SK-N-SH treated with all-trans-retinoic acid at 6 μM for 48 hours (cell line): Measurements from ENCODE around the gene SNRK.

Experiments used
- ATAC-seq: fragments of 200-7000 bp; cut with Tn5 transposase; 3 replicates; pipeline ENCODE4 v1.9.1; 2020; ENCODE audit warnings: mild to moderate bottlenecking, moderate library complexity
- ARNTL ChIP-seq: fragments of 450-650 bp; formaldehyde crosslinking; IDR thresholded peaks from 2 replicates; pipeline ENCODE4 v1.5.0; 2020; ENCODE audit warnings: low read depth, mild to moderate bottlenecking, moderate library complexity, borderline replicate concordance
- BACH2 ChIP-seq: fragments of 250-450 bp; sonication (Bioruptor Pico); IDR thresholded peaks from 2 replicates; pipeline ENCODE4 v1.9.0; 2021; ENCODE audit warnings: mild to moderate bottlenecking, borderline replicate concordance
- CSDC2 ChIP-seq: fragments of 250-450 bp; sonication (Bioruptor Pico); IDR thresholded peaks from 2 replicates; pipeline ENCODE4 v1.5.0; 2020; ENCODE audit warnings: mild to moderate bottlenecking, moderate library complexity
- CSRNP3 ChIP-seq: fragments of 250-450 bp; sonication (Bioruptor Pico); IDR thresholded peaks from 2 replicates; pipeline ENCODE4 v1.5.1; 2021; ENCODE audit warnings: mild to moderate bottlenecking, moderate library complexity
- ISL1 ChIP-seq: fragments of 250-450 bp; sonication (Bioruptor Pico); IDR thresholded peaks from 2 replicates; pipeline ENCODE4 v2.1.2; 2022; ENCODE audit warnings: mild to moderate bottlenecking, moderate library complexity
- OSR1 ChIP-seq: fragments of 250-450 bp; sonication (Bioruptor Pico); IDR thresholded peaks from 2 replicates; pipeline ENCODE4 v1.8.0; 2022; ENCODE audit warnings: moderate library complexity, mild to moderate bottlenecking, inconsistent platforms
- PATZ1 ChIP-seq: fragments of 250-450 bp; sonication (Bioruptor Pico); IDR thresholded peaks from 2 replicates; pipeline ENCODE4 v1.8.0; 2020; ENCODE audit warnings: mild to moderate bottlenecking, moderate library complexity, borderline replicate concordance
- RARB ChIP-seq: fragments of 250-450 bp; sonication (Bioruptor Pico); IDR thresholded peaks from 2 replicates; pipeline ENCODE4 v1.8.0; 2021; ENCODE audit warnings: mild to moderate bottlenecking, moderate library complexity
- SNAI2 ChIP-seq: fragments of 250-450 bp; sonication (Bioruptor Pico); IDR thresholded peaks from 2 replicates; pipeline ENCODE4 v1.5.0; 2020; ENCODE audit warnings: mild to moderate bottlenecking, moderate library complexity
- TCF4 ChIP-seq: fragments of 250-450 bp; sonication (Bioruptor Pico); IDR thresholded peaks from 2 replicates; pipeline ENCODE4 v1.8.0; 2021; ENCODE audit warnings: mild to moderate bottlenecking, moderate library complexity, borderline replicate concordance
- TOX ChIP-seq: fragments of 250-450 bp; sonication (Bioruptor Pico); IDR thresholded peaks from 2 replicates; pipeline ENCODE4 v1.8.0; 2021; ENCODE audit warnings: mild to moderate bottlenecking, moderate library complexity, borderline replicate concordance
- TSHZ2 ChIP-seq: fragments of 250-450 bp; sonication (Bioruptor Pico); IDR thresholded peaks from 2 replicates; pipeline ENCODE4 v1.5.0; 2020; ENCODE audit warnings: mild to moderate bottlenecking, moderate library complexity
- ZC3H10 ChIP-seq: fragments of 250-450 bp; sonication (Bioruptor Pico); IDR thresholded peaks from 2 replicates; pipeline ENCODE4 v1.5.1; 2021; ENCODE audit warnings: mild to moderate bottlenecking, moderate library complexity
- ZFP3 ChIP-seq: fragments of 250-450 bp; sonication (Bioruptor Pico); IDR thresholded peaks from 2 replicates; pipeline ENCODE4 v1.5.0; 2020; ENCODE audit warnings: mild to moderate bottlenecking, moderate library complexity
- ZFP30 ChIP-seq: fragments of 450-650 bp; formaldehyde crosslinking; IDR thresholded peaks from 2 replicates; pipeline ENCODE4 v1.5.0; 2022; ENCODE audit warnings: mild to moderate bottlenecking, moderate library complexity
- ZNF565 ChIP-seq: fragments of 450-650 bp; formaldehyde crosslinking; conservative IDR thresholded peaks from 2 replicates; pipeline ENCODE4 v1.5.0; 2020; ENCODE audit warnings: low read depth, mild to moderate bottlenecking, moderate library complexity
- ZNF70 ChIP-seq: fragments of 450-650 bp; formaldehyde crosslinking; IDR thresholded peaks from 2 replicates; pipeline ENCODE4 v1.5.0; 2020; ENCODE audit warnings: mild to moderate bottlenecking, moderate library complexity
- ZNF8 ChIP-seq: fragments of 450-650 bp; formaldehyde crosslinking; IDR thresholded peaks from 2 replicates; pipeline ENCODE4 v1.5.0; 2020; ENCODE audit warnings: mild to moderate bottlenecking, moderate library complexity

SNRK gene

GRCh38 chr3:43273416-43273815, 12.9 kb upstream of the SNRK start:
- TF ChIP-seq TCF4 (CRISPR knock-in tag) = no peak
- no peak for TF ChIP-seq PATZ1
- no peak for TF ChIP-seq TSHZ2
- no peak for ATAC-seq

- no peak for ATAC-seq
- TF ChIP-seq RARB (CRISPR knock-in tag) (no peak), TSHZ2 (no peak), ZFP3 (no peak), ARNTL (CRISPR knock-in tag) (no peak), TCF4 (CRISPR knock-in tag) (no peak), SNAI2 (CRISPR knock-in tag) (no peak), BACH2 (CRISPR knock-in tag) (no peak), PATZ1 (no peak)
These were observed 7.3 kb upstream of the SNRK start for GRCh38 chr3:43279082-43279481.

- TF ChIP-seq ZC3H10 (no peak), ISL1 (CRISPR knock-in tag) (no peak), TSHZ2 (no peak), OSR1 (CRISPR knock-in tag) (no peak), ARNTL (CRISPR knock-in tag) (no peak), PATZ1 (no peak), CSRNP3 (CRISPR knock-in tag) (no peak), ZFP30 (CRISPR knock-in tag) (no peak), ZNF70 (no peak), CSDC2 (CRISPR knock-in tag) (no peak), ZNF8 (CRISPR knock-in tag) (no peak), BACH2 (CRISPR knock-in tag) (no peak), ZFP3 (no peak), ZNF565 (CRISPR knock-in tag) (no peak), RARB (CRISPR knock-in tag) (no peak), TOX (CRISPR knock-in tag) (no peak)
- no peak for ATAC-seq
These were observed 6.8 kb upstream of the SNRK start for GRCh38 chr3:43279532-43279931.
